GM12872 (cell line): ENCODE measurements around the gene CPA4.

ENCODE experiments used
- TF ChIP-seq, protein P1 (sequence below): IDR thresholded peaks from 3 replicates; pipeline ENCODE4 v1.5.1; 2011; ENCODE audit warnings: low read depth, mild to moderate bottlenecking, low read length, moderate library complexity; ENCODE audit not compliant: insufficient read depth

CPA4 gene

DNA sequence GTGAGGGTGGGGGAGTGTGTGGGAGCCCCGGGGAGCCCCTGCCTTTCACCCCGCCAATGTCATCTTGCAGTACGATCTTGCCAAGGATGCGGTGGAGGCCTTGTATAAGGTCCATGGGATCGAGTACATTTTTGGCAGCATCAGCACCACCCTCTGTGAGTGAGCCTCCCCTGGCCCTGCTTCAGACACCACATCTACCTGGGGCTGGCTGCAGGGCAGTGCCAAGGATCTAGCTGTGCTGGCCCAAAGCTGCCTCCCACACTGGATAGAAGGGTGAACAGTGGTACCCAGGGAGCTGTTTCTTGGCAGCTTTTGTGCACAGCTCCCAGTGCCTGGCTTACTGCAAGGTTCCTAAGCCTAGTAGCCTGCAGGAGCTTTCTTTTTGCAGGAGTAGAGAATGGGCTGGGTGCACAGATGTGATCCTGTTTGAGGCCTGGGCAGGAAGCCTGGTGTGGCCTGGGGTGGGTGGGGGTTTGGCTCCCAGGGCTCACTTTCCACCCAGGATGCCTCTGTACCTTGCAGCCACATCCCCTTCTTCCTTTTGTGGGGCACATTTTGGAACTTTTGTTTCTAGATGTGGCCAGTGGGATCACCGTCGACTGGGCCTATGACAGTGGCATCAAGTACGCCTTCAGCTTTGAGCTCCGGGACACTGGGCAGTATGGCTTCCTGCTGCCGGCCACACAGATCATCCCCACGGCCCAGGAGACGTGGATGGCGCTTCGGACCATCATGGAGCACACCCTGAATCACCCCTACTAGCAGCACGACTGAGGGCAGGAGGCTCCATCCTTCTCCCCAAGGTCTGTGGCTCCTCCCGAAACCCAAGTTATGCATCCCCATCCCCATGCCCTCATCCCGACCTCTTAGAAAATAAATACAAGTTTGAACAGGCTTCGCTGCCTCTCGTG is 75.1 kb downstream of the CPA4 start:
- TF ChIP-seq, protein P1, sequence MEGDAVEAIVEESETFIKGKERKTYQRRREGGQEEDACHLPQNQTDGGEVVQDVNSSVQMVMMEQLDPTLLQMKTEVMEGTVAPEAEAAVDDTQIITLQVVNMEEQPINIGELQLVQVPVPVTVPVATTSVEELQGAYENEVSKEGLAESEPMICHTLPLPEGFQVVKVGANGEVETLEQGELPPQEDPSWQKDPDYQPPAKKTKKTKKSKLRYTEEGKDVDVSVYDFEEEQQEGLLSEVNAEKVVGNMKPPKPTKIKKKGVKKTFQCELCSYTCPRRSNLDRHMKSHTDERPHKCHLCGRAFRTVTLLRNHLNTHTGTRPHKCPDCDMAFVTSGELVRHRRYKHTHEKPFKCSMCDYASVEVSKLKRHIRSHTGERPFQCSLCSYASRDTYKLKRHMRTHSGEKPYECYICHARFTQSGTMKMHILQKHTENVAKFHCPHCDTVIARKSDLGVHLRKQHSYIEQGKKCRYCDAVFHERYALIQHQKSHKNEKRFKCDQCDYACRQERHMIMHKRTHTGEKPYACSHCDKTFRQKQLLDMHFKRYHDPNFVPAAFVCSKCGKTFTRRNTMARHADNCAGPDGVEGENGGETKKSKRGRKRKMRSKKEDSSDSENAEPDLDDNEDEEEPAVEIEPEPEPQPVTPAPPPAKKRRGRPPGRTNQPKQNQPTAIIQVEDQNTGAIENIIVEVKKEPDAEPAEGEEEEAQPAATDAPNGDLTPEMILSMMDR: no peak

DNA sequence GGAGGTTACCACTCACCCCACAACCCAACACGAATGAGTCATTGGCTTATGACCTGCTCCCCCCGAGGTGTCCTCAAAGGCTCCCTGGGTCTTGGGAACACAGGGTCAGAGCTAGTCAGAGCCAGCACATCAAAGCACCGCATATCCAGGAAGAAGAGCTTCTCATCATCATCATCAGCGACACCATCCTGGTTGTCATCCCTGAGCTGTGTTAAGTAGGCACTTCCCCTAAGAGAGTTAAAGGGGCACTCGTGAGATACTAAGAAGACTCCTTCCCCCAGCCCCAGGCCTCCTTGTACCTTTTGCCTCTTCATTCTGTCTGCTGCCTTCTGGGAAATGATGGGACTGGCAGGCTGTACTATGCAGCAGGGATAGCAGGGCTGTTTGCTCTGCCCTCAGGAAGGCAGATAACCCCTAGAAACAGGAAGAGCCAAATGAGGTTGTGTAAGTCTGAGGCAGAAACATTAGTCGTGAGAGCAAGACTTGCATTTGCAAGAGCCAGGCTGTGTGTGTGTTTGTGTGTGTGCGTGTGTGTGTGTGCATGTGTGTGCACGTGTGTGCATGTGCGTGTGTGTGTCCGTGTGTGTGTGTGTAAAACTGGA is 76.2 kb downstream of the CPA4 start:
- TF ChIP-seq, protein P1: no peak

DNA sequence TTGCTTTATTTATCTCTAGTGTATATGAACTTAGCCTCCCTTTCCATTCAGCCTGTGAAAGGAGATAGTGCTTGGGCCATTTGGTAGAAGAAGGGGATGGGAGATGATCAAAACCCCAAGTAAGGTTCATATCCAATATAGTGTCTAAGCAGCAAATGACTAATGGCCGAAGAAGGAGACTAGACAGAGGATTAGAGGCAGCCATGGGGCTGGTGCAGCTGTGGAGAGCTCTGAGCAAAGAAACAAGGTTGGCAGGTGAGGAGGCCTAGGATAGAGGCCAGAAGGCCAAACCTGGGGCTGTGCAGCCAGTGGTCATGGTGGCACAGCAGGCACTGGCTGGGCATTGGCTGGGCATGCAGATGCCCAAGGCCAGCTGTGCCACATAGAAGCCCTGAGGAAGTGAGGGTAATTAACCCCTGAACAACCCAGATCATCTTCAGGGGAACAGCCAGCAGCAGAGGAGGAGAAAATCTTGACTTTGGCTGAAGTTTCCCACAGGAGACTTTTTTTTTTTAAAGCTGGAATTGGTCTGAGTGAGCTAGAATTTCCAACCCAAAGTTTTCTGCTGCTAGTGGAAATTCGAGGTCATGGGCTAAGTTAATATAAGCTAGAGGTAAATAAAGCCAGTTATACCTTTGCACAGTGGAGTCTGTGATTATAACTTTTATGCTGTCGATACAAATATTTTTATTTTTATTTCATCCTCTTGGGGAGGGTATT is 77.0 kb downstream of the CPA4 start:
- TF ChIP-seq, protein P1: no peak

DNA sequence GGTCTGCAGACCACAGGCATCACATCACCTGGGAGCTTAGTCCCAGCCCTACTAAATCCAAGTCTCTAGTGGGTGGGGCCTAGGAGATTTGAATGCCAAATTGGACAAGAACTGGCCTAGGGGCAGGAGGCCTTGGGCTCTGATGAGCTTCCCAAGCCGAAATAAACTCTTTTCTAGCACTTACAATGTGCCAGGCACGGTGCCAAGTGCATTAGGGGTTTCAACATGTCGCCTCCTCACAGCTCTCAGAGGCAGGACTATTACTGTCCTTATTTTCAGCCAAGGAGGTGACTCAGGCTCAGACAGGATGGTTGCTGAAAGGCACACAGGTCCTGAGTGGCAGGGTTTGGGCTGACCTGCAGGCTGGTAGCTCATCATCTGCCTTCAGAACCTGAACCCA is 78.1 kb downstream of the CPA4 start:
- TF ChIP-seq, protein P1: no peak

DNA sequence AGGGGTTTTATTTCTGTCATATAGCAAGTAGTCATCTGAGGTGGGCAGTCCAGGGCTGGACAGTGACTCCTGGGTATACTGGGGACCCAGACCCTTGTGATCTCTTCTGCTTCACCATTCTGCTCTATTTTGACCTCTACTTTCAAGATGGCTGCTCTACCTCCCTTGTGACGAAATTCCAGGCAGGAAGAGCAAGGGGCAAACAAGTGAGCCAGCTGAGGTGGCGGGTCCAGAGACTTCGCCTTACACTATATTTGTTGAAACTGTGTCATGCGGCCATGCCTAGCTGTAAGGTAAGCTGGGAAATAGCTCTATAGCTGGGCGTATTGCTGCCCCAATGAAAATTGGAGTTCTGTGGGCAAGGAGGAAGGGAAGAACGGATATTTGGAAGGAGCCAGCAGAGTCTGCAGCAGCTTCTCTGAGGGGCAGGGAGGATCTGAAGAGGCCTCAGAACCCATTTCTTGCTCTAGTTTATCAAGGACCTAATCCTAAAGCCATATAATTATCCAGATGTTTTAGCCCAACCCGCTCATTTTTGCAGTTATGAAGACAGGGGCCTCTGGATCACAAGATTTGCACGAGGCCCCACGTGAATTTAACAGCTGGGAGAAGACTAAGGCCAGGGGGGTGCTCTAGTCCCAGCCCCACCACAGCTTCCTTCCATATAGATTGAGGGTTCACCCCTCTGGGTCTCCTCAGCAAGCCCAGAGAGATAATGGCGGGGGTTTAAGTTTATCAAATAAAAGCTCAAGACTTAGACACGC is 79.6 kb downstream of the CPA4 start:
- TF ChIP-seq, protein P1: no peak
